Subcutaneous adipose tissue (tissue), 4 donors: ENCODE results near the gene OR10H5. TPM values are rescaled to one million over a fixed set of nuclear protein-coding genes. Genes with fewer than 3 reads are reported as not detected.

Source experiments
- total RNA-seq, 4 donors: library from RNA; depleted of rRNA; stranded (reverse); fragments of >200 nt; gene quantifications; one replicate each; pipeline ENCODE4 v1.1.0, GENCODE V29; 2016
- TF ChIP-seq, protein P1 (sequence below): fragments of 450-650 bp; IDR thresholded peaks from one replicate; pipeline ENCODE4 v1.5.1; 2016; ENCODE audit warnings: low read depth, mild to moderate bottlenecking, control low read depth, antibody characterized with exemption, moderate library complexity

Gene OR10H5
- total RNA-seq, 4 donors from 2014 or later: not detected

DNA sequence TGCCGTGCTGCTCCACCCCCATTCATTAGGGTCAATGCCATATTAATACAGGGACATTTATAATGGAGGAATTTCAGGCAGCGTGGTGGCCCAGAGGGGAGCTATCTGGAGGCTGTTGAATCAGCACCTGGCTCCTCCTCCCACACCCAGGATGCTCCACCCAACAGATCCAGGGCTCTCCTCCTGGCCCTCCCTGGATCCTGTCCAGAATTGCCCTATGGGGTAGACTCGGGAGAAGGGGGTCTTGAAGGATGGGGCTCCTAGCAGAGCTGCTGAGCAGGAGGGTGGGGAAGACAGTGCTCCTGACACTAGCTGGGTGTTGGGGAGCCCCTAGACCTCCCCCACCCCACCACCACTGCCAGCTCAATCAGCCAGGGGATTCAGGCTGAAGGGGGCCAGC lies 5.2 kb upstream of the OR10H5 start:
- TF ChIP-seq, protein P1, sequence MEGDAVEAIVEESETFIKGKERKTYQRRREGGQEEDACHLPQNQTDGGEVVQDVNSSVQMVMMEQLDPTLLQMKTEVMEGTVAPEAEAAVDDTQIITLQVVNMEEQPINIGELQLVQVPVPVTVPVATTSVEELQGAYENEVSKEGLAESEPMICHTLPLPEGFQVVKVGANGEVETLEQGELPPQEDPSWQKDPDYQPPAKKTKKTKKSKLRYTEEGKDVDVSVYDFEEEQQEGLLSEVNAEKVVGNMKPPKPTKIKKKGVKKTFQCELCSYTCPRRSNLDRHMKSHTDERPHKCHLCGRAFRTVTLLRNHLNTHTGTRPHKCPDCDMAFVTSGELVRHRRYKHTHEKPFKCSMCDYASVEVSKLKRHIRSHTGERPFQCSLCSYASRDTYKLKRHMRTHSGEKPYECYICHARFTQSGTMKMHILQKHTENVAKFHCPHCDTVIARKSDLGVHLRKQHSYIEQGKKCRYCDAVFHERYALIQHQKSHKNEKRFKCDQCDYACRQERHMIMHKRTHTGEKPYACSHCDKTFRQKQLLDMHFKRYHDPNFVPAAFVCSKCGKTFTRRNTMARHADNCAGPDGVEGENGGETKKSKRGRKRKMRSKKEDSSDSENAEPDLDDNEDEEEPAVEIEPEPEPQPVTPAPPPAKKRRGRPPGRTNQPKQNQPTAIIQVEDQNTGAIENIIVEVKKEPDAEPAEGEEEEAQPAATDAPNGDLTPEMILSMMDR: no peak

GRCh38 chr19:15788594-15789270 lies 1.3 kb downstream of the OR10H5 start:
- TF ChIP-seq, protein P1: no peak

GRCh38 chr19:15790096-15790495 lies 2.6 kb downstream of the OR10H5 start:
- TF ChIP-seq, protein P1: no peak

DNA sequence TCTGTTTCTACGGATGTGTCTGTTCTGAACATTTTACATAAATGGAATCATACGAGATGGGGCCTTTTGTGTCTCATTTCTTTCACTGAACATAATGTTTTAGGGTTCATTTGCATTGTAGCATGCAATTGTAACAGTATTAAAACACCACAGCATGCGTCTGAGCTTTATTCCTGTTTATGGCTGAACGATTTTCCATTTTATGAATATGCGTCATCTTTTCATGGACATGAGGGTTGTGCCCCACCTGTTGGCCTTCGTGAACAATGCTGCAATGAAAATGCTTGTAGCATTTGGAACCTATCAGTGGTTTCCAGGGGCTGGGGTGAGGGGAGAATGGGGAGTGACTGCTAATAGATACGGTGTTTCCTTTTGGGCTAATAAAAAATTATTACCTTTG lies 22.9 kb downstream of the OR10H5 start:
- TF ChIP-seq, protein P1: no peak

GRCh38 chr19:15811476-15811875 lies 24.0 kb downstream of the OR10H5 start:
- TF ChIP-seq, protein P1: no peak

DNA sequence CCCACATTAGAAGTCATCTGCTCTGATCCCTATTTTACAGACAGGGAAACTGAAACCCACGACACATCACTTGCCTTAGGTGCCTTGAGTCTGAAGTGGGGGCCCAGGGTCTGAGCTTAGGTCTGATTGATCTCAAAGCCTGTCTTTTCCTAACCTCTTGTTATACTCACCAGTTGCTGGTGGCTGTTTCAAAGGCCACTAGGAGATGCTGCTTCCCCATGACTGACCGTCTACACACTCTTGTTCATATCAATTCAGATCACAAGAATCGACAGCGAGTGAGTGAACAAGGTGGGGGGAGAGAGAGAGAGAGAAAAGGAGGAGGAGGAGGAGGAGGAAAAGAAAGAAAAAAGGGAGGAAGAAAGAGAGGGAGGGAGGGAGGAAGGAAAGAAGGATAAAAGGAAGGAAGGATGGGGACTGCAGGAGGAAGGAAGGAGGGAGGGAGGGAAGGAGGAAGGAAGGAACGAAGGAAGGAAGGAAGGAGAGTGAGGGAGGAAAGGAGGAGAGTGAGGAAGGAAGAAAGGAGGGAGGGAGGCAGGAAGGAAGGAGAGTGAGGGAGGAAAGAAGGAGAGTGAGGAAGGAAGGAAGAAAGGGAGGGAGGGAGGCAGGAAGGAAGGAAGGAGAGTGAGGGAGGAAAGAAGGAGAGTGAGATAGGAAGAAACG lies 24.7 kb downstream of the OR10H5 start:
- TF ChIP-seq, protein P1: no peak

DNA sequence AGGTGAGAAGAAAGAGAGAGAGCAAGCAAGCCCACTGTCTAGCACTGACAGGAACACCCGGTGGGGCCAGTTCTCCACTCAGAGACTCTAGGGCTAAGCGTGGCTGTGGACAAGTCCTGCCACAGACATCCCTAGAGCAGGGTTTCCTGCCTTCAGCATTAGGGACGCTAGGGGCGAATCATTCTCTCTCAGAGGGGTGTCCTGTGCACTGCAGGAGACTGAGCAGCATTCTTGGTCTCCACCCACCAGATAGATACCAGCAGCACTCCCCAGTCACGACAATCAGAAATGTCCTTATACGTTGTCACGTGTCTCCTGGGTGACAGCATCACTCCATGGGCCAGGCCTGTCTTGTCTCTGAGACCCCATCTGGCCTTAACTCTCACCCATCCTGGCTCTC lies 26.5 kb downstream of the OR10H5 start:
- TF ChIP-seq, protein P1: no peak
